CD14-positive monocyte (primary cell): ENCODE data around the gene ELAVL1. TPM values are rescaled to one million over a fixed set of nuclear protein-coding genes. Genes with fewer than 3 reads are reported as not detected.

ENCODE experiments used
- DNase-seq, 3 donors: peaks; one replicate each; pipeline ENCODE4 v3.0.0-alpha.2; 2011 to 2022
- H2AFZ ChIP-seq: 2 replicates; pipeline ENCODE4 v1.6.0; 2012; ENCODE audit warnings: mild to moderate bottlenecking, low read depth, low read length, inconsistent platforms; ENCODE audit not compliant: insufficient read depth, poor library complexity, severe bottlenecking
- H3K27ac ChIP-seq, 2 donors: 1 replicate in 1 of 2; 2 replicates in 1 of 2; pipeline ENCODE4 v1.5.1; 2012 to 2013; ENCODE audit warnings: low read length in 2 of 2, control low read depth in 1 of 2, inconsistent platforms in 1 of 2, low read depth in 1 of 2, mild to moderate bottlenecking in 1 of 2
- H3K27me3 ChIP-seq, 2 donors: one replicate each; pipeline versions ENCODE4 v1.6.0 to v1.6.1; 2011 to 2013; ENCODE audit warnings: low read length in 2 of 2; ENCODE audit not compliant: control insufficient read depth in 2 of 2, insufficient read depth in 2 of 2
- H3K36me3 ChIP-seq, 2 donors: replicated peaks in 1 of 2; 1 replicate in 1 of 2; 2 replicates in 1 of 2; pipeline versions ENCODE4 v1.5.1 to v1.6.1; 2012 to 2013; ENCODE audit warnings: low read length in 2 of 2, control low read depth in 1 of 2, inconsistent platforms in 1 of 2, mild to moderate bottlenecking in 1 of 2; ENCODE audit not compliant: insufficient read depth in 2 of 2, control insufficient read depth in 1 of 2
- H3K4me1 ChIP-seq, 2 donors: 1 replicate in 1 of 2; 2 replicates in 1 of 2; pipeline versions ENCODE4 v1.5.1 to v1.6.1; 2012 to 2013; ENCODE audit warnings: low read length in 2 of 2, control low read depth in 1 of 2, inconsistent platforms in 1 of 2, mild to moderate bottlenecking in 1 of 2, moderate library complexity in 1 of 2; ENCODE audit not compliant: insufficient read depth in 2 of 2, control insufficient read depth in 1 of 2
- H3K4me2 ChIP-seq: replicated peaks from 2 replicates; pipeline ENCODE3; 2012; ENCODE audit warnings: low read length, moderate library complexity, mild to moderate bottlenecking; ENCODE audit not compliant: poor library complexity, severe bottlenecking; ENCODE audit errors: extremely low read depth
- H3K4me3 ChIP-seq, 3 experiments: fragments of 200-600 bp in 1 of 3; sonication (generic) in 1 of 3; replicated peaks in 1 of 3; 1 replicate in 2 of 3; 2 replicates in 1 of 3; pipeline ENCODE4 v1.5.1; 2011 to 2013; ENCODE audit warnings: low read length in 3 of 3, mild to moderate bottlenecking in 3 of 3, control low read depth in 2 of 3, low read depth in 2 of 3, inconsistent platforms in 1 of 3, moderate library complexity in 1 of 3
- H3K79me2 ChIP-seq: 2 replicates; pipeline ENCODE4 v1.6.0; 2012; ENCODE audit warnings: mild to moderate bottlenecking, control low read depth, inconsistent platforms, low read length, moderate library complexity; ENCODE audit not compliant: insufficient read depth
- H3K9ac ChIP-seq: 2 replicates; pipeline ENCODE4 v1.6.0; 2017; ENCODE audit warnings: low read length, mild to moderate bottlenecking; ENCODE audit not compliant: insufficient read depth, poor library complexity, severe bottlenecking
- H3K9me3 ChIP-seq, 2 donors: replicated peaks in 1 of 2; 1 replicate in 1 of 2; 2 replicates in 1 of 2; pipeline versions ENCODE4 v1.5.1 to v1.6.1; 2012 to 2013; ENCODE audit warnings: low read length in 2 of 2, control low read depth in 1 of 2; ENCODE audit not compliant: control insufficient read depth in 1 of 2, insufficient read depth in 1 of 2
- H4K20me1 ChIP-seq: 2 replicates; pipeline ENCODE4 v1.6.0; 2012; ENCODE audit warnings: mild to moderate bottlenecking, low read length, control low read depth, moderate library complexity; ENCODE audit not compliant: insufficient read depth
- H3K27ac Mint-ChIP-seq, 7 donors: one replicate each; pipeline ENCODE4 v1.8.0; 2020; ENCODE audit warnings: mild to moderate bottlenecking in 7 of 7, mixed read lengths in 7 of 7, moderate library complexity in 6 of 7, inconsistent platforms in 2 of 7
- H3K27me3 Mint-ChIP-seq, 3 donors: one replicate each; pipeline ENCODE4 v1.8.0; 2021 to 2022; ENCODE audit warnings: low read depth in 3 of 3, mild to moderate bottlenecking in 3 of 3, mixed read lengths in 3 of 3, moderate library complexity in 3 of 3, inconsistent platforms in 1 of 3
- H3K36me3 Mint-ChIP-seq, 2 donors: one replicate each; pipeline ENCODE4 v1.8.0; 2020; ENCODE audit warnings: mixed read lengths in 2 of 2, inconsistent platforms in 1 of 2, mild to moderate bottlenecking in 1 of 2
- H3K4me1 Mint-ChIP-seq: one replicate; pipeline ENCODE4 v1.8.0; 2020; ENCODE audit warnings: mild to moderate bottlenecking, mixed read lengths
- H3K4me3 Mint-ChIP-seq, 2 donors: one replicate each; pipeline ENCODE4 v1.8.0; 2020; ENCODE audit warnings: mild to moderate bottlenecking in 2 of 2, mixed read lengths in 2 of 2, moderate library complexity in 1 of 2
- H3K9me3 Mint-ChIP-seq, 7 donors: one replicate each; pipeline ENCODE4 v1.8.0; 2020 to 2022; ENCODE audit warnings: mixed read lengths in 7 of 7, mild to moderate bottlenecking in 6 of 7, moderate library complexity in 6 of 7, inconsistent platforms in 2 of 7
- CTCF ChIP-seq: fragments of 200-600 bp; IDR thresholded peaks from one replicate; pipeline ENCODE4 v1.8.0; 2022; ENCODE audit warnings: antibody characterized with exemption, mild to moderate bottlenecking
- WGBS: methylation state at CpG from one replicate; pipeline ENCODE4 v1.1.5; 2013; ENCODE audit warnings: missing lambda C conversion rate; ENCODE audit not compliant: insufficient coverage; 5-methylcytosine and 5-hydroxymethylcytosine counted together
- intact Hi-C, 2 donors: fragments of 100-400 bp; cut with micrococcal nuclease; formaldehyde crosslinking; loops; one replicate each; pipeline versions ENCODE4 v1.15.0 to v1.15.1; 2023
- polyA plus RNA-seq, 3 donors: library from polyadenylated mRNA; depleted of rRNA in 1 of 3; unstranded in 2 of 3; stranded (reverse) in 1 of 3; fragments of 300-500 nt in 2 of 3; fragments of >200 nt in 1 of 3; fragmentation: Illumina TruSeq in 2 of 3; gene quantifications; 1 replicate in 2 of 3; 2 replicates in 1 of 3; pipeline ENCODE4 v1.2.3, GENCODE V29; 2012 to 2021

Gene ELAVL1
- polyA plus RNA-seq, 3 donors, result 25.1 to 31.1 (median 30.7) TPM

GRCh38 chr19:7996883-7997282 lies 8.6 kb downstream of the ELAVL1 start:
- WGBS, result 100% methylated on average over 1 of the region's 3 CpGs
- Histone ChIP-seq H4K20me1 (peaks cover 98% of the 10 kb centered on the region), H3K9ac (no peak overlapping the region), H3K4me3 (no peak overlapping the region), H3K27me3 (no peaks in the 10 kb centered on the region), H3K4me1 (peaks cover 4 to 10% of the 10 kb centered on the region in 2 donors), H2AFZ (no peak overlapping the region), H3K36me3 (peaks cover 8 to 36% of the 10 kb centered on the region in 2 donors), H3K79me2 (peaks cover 99% of the 10 kb centered on the region), H3K27ac (no peak overlapping the region), H3K9me3 (no peaks in the 10 kb centered on the region), H3K4me2 (no peak overlapping the region)
- Mint-ChIP-seq H3K4me1 (peaks cover 16% of the 10 kb centered on the region), H3K9me3 (no peaks in the 10 kb centered on the region), H3K4me3 (no peak overlapping the region), H3K27ac (no peak overlapping the region), H3K27me3 (peaks cover 0 to 1% (median 0%) of the 10 kb centered on the region in 3 donors), H3K36me3 (peaks cover 6 to 32% of the 10 kb centered on the region in 2 donors)
- no peak for DNase-seq
- no peak for TF ChIP-seq CTCF
- intact Hi-C loops, result no loop called here

- H3K4me1 ChIP-seq, result peaks cover 0 to 6% of the 10 kb centered on the region in 2 donors
- H3K27ac ChIP-seq, result no peak overlapping the region
- no peaks in the 10 kb centered on the region for H3K9me3 ChIP-seq
- intact Hi-C loops, result no loop called here
- DNase-seq, result no peak
- H3K36me3 ChIP-seq, result peaks cover 16 to 46% of the 10 kb centered on the region in 2 donors
- no peak overlapping the region for H2AFZ ChIP-seq
- peaks cover 0 to 1% (median 0%) of the 10 kb centered on the region in 3 donors for H3K27me3 Mint-ChIP-seq
- H3K4me1 Mint-ChIP-seq, result peaks cover 8% of the 10 kb centered on the region
- peaks cover 87% of the 10 kb centered on the region for H4K20me1 ChIP-seq
- WGBS, result no CpG with 5 or more reads among the region's 3 CpGs
- no peak for TF ChIP-seq CTCF
- H3K9ac ChIP-seq, result no peak overlapping the region
- peaks cover 97% of the 10 kb centered on the region for H3K79me2 ChIP-seq
- H3K4me3 ChIP-seq, result no peak overlapping the region
- no peaks in the 10 kb centered on the region for H3K9me3 Mint-ChIP-seq
- H3K4me2 ChIP-seq, result no peak overlapping the region
- no peak overlapping the region for H3K4me3 Mint-ChIP-seq
- H3K27ac Mint-ChIP-seq, result no peak overlapping the region
- no peaks in the 10 kb centered on the region for H3K27me3 ChIP-seq
- peaks cover 13 to 43% of the 10 kb centered on the region in 2 donors for H3K36me3 Mint-ChIP-seq
These were observed 9.7 kb downstream of the ELAVL1 start for GRCh38 chr19:7995810-7996158.
